ENCODE results near the gene TMEM106B. TPM values are rescaled to one million over a fixed set of nuclear protein-coding genes. Genes with fewer than 3 reads are reported as not detected.
"Not testable (repeated sequence)": the region's sequence is repeated elsewhere in the genome, so short reads cannot be mapped to it uniquely, and the experiment has no call there.

Gene TMEM106B
- total RNA-seq, result 73.9 to 84.7 TPM (median 81.3 TPM) in 3 replicates

DNA sequence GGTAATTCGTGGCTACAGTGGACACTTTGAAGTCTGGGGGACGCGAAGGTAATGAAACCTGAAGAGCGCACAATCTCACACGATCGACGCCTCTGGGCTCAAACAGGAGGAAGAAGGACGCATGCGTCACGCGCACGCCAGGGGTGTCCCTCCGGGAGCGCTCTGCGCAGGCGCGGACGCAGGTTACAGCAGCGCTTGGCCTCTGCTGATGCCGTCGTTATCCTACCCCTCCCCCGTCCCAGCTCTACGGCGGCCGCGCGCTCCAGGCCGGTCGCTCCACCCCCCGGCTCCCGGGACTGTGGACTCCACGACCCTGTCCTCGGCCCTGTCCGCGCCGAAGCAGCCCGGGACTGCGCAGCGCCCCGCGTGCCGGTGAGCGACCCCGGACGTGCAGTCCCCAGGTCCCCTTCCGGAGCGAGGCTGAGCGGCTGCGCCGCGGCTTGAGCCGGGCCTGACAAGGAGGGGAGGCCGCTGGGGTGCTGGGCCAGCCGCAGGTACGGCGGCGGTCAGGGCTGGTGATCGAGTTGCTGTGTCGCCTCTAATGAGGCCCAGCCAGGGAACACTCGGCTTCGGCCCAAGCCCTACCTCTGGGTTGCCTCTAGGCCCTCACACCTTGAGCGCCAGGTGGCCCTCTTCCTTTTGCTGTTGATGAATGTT, at the start of gene TMEM106B:
TMEM106B (plus strand) TSS at position 241 of the 657 bp plus-strand sequence. CDS start 3,517 bp downstream, outside the sequence.
- Mint-ChIP-seq H3K4me3 (peak within 1 kb of the TSS; percentile 96), H3K27ac (peak within 1 kb of the TSS; percentile 99), H3K9me3 (no peaks in the 10 kb centered on the region)

GRCh38 chr7:12162415-12163113, 48.5 kb upstream of the TMEM106B start:
- no peaks in the 10 kb centered on the region for H3K27me3 Mint-ChIP-seq (ENCODE audit: low read depth)
- H3K4me3 Mint-ChIP-seq, result no peak overlapping the region
- TF ChIP-seq, protein P1, sequence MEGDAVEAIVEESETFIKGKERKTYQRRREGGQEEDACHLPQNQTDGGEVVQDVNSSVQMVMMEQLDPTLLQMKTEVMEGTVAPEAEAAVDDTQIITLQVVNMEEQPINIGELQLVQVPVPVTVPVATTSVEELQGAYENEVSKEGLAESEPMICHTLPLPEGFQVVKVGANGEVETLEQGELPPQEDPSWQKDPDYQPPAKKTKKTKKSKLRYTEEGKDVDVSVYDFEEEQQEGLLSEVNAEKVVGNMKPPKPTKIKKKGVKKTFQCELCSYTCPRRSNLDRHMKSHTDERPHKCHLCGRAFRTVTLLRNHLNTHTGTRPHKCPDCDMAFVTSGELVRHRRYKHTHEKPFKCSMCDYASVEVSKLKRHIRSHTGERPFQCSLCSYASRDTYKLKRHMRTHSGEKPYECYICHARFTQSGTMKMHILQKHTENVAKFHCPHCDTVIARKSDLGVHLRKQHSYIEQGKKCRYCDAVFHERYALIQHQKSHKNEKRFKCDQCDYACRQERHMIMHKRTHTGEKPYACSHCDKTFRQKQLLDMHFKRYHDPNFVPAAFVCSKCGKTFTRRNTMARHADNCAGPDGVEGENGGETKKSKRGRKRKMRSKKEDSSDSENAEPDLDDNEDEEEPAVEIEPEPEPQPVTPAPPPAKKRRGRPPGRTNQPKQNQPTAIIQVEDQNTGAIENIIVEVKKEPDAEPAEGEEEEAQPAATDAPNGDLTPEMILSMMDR (IDR thresholded peaks at IDR 0.05; ENCODE audit: unreplicated experiment), result no peak
- H3K4me1 Mint-ChIP-seq, result no peaks in the 10 kb centered on the region
- DNase-seq (ENCODE audit: low spot score in 2 of 2, unreplicated experiment in 2 of 2), result no peak
- H3K36me3 Mint-ChIP-seq, result peaks cover 8% of the 10 kb centered on the region
- no peak overlapping the region for H3K27ac Mint-ChIP-seq
- H3K9me3 Mint-ChIP-seq, result peaks cover 39% of the 10 kb centered on the region

More for the DNA sequence above, at the start of gene TMEM106B:
- H3K36me3 Mint-ChIP-seq, result peaks cover 10% of the 10 kb centered on the region
- DNase-seq (ENCODE audit: low spot score in 2 of 2, unreplicated experiment in 2 of 2), result peak; percentile 94 to 96
- no peaks in the 10 kb centered on the region for H3K27me3 Mint-ChIP-seq (ENCODE audit: low read depth)
- TF ChIP-seq, protein P1 (IDR thresholded peaks at IDR 0.05; ENCODE audit: unreplicated experiment), result no peak
- peaks cover 40% of the 10 kb centered on the region for H3K4me1 Mint-ChIP-seq

DNA sequence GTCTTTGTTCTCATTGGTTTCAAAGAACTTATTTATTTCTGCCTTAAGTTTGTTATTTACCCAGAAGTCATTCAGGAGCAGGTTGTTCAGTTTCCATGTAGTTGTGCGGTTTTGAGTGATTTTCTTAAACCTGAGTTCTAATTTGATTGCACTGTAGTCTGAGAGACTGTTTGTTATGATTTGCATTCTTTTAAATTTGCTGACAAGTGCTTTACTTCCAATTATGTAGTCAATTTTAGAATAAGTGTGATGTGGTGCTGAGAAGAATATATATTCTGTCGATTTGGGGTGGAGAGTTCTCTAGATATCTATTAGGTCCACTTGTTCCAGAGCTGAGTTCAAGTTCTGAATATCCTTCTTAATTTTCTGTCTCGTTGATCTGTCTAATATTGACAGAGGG, 43.0 kb upstream of the TMEM106B start:
- H3K4me3 Mint-ChIP-seq; H3K4me1 Mint-ChIP-seq; H3K27ac Mint-ChIP-seq; DNase-seq (ENCODE audit: low spot score in 2 of 2, unreplicated experiment in 2 of 2); H3K27me3 Mint-ChIP-seq (ENCODE audit: low read depth): not testable (repeated sequence)
- Mint-ChIP-seq H3K9me3 (peaks cover 60% of the 10 kb centered on the region), H3K36me3 (peaks cover 14% of the 10 kb centered on the region)

GRCh38 chr7:12169981-12170820, 40.9 kb upstream of the TMEM106B start:
- Mint-ChIP-seq H3K9me3 (peaks cover 46% of the 10 kb centered on the region), H3K36me3 (peaks cover 14% of the 10 kb centered on the region)
- H3K27me3 Mint-ChIP-seq (ENCODE audit: low read depth); DNase-seq (ENCODE audit: low spot score in 2 of 2, unreplicated experiment in 2 of 2); H3K27ac Mint-ChIP-seq; H3K4me3 Mint-ChIP-seq; H3K4me1 Mint-ChIP-seq: not testable (repeated sequence)

- no peak for DNase-seq (ENCODE audit: low spot score in 2 of 2, unreplicated experiment in 2 of 2)
- TF ChIP-seq, protein P1 (IDR thresholded peaks at IDR 0.05; ENCODE audit: unreplicated experiment), result no peak
- Mint-ChIP-seq H3K27ac (no peak overlapping the region), H3K4me1 (peaks cover 2% of the 10 kb centered on the region), H3K27me3 (ENCODE audit: low read depth) (no peaks in the 10 kb centered on the region), H3K9me3 (peaks cover 13% of the 10 kb centered on the region), H3K4me3 (no peak overlapping the region), H3K36me3 (peaks cover 2% of the 10 kb centered on the region)
Measured at GRCh38 chr7:12173671-12174070, 37.4 kb upstream of the TMEM106B start.

GRCh38 chr7:12174931-12175330, 36.2 kb upstream of the TMEM106B start:
- Mint-ChIP-seq H3K4me3 (no peak overlapping the region), H3K9me3 (no peaks in the 10 kb centered on the region), H3K27me3 (ENCODE audit: low read depth) (no peaks in the 10 kb centered on the region), H3K4me1 (peaks cover 2% of the 10 kb centered on the region), H3K36me3 (no peaks in the 10 kb centered on the region), H3K27ac (no peak overlapping the region)
- DNase-seq (ENCODE audit: low spot score in 2 of 2, unreplicated experiment in 2 of 2), result no peak
- TF ChIP-seq, protein P1 (IDR thresholded peaks at IDR 0.05; ENCODE audit: unreplicated experiment), result no peak

Data from mesothelial cell of epicardium (in vitro differentiated cells).